Measurements from ENCODE around the gene GRXCR1. TPM values are rescaled to one million over a fixed set of nuclear protein-coding genes. Genes with fewer than 3 reads are reported as not detected.

The GRXCR1 gene
- total RNA-seq (2014; rRNA removed; shearing (Covaris generic)) = not detected in 2 replicates

DNA sequence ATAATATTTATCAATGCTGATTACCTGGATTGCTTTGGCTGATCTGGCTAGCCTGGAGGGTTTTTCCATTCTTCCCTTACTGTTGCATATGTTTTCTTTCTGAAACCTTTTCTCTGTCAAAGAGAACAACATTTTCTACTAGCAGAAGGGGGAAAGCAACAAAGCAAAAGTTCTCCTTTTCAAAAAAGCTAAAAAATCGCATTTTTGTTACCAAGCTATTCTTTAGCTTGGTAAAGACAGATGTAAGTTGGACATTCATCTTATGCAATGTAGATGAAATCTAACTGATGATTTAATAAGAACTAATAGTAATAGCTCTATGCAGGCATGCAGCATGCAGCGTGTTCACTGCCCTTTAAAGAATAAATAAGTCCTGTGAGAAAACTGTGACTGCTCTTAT, at the start of gene GRXCR1:
TSS of gene GRXCR1 (plus strand) at position 301 of the 400 bp plus-strand sequence. CDS start 554 bp downstream, outside the sequence.
- no peak for DNase-seq (ENCODE audit: low spot score)

DNA sequence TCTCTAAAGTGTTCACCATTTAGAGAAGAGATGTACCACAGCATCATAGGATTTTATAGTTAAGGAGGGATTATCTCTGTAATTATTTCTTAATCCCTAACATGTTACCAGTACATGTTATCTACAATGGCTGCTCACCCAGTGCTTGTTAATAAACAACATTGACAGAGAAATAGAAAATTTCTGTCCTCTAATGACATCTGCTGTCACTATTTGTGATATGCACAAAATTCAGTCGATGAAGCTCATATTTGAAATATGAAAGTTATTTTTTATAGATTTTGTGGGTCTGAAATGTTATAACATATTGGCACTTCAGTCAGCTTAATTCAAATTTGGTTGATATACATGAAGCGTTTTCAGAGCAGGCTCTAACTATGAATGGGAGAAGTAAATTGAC, 48.8 kb upstream of the GRXCR1 start:
- no peak for DNase-seq (ENCODE audit: low spot score)

DNA sequence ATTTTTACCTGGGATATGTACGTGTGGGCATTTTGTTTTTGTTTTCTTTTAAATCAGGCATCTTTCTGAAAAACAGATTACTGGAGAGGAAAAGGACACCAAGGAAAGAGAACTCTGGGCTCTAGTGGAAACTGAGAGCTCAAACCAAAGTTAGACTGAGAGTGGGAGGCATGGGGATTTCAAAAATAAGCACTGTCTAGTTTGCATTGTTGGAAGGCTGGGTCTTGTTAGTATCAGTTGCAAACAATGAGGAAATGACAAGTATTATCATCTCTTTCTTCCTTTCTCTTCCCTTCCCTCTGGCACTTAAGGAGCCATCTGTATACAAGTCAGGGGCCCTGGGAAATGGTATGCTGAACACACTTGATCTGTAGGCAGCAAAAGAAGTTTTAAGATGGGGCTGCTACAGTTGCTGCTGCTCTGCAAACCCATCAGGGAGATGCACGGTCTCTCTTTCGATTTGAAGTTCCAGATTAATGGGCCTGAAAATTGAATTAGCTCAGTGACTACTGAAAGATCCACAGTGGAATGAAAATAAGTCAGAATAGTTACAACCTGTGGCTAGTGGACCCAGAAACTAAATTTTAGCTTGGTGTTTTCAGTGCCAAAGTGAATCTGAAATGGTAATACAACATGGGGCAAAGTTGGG, 48.0 kb upstream of the GRXCR1 start:
- DNase-seq (ENCODE audit: low spot score) = no peak

DNA sequence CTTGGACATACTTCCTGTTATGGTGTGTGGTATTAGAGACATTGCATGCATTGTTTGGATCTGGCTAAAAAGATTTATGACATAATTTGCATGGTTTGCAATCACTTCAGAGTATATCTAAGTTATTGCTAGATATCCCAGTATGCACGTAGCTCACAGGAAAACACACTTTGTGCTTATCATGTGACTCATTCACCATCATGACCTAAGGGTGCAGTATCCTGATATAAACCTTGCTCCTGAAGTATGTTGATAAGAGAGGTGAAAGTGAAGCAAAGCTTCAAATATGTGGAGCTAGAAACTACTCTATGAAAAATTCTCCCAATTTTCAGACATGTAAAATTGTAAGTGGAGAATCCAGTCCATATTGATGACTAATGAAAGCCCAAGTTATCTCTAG, 46.9 kb upstream of the GRXCR1 start:
- DNase-seq (ENCODE audit: low spot score) = peak; percentile 6

DNA sequence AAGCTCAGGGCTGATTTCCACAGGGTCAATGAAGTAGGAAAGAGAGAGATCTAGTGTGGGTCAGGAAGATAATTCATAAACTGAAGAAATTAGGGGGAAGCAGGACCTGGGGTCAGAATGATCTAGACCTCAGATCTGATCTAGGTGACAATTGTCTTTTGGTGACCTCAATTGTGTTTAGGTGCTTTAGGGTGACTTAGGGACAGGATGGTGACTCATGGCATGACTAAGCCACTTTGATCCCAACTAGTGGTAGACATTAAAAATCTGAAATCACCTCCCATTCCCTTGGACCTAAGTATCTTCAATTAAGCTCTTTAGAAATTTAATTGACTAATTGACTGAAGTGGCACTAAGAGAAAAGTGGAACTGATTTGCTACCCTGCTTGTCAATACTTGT, 36.7 kb upstream of the GRXCR1 start:
- no peak for DNase-seq (ENCODE audit: low spot score)

DNA sequence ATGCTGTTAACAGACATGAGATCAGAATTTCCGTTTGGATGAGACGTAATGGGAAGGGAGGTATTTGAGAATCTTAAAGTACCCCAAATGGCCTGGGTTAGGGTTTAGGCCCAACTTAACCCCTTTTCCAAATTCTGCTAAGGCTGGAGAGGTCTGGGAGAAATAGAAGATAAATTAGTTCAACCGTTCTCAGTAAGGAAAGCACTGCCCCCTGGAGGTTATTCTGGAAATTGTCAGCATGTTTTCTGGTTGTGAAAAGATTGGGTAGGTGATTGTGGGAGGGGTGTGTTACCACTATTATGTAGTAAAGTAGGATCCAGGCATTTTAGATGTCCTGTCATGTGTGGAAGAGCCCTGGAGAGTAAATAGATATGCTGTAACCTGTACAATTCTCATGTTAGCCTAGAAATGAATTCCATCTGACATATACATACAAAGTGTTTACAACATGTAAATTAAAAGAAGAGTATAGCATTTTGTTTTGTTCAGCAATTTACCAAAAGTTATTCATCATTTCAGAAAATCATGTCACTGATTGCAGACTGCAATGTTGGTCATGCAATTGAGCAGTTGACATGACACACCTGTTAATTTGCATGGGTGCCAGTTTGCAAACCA, 26.8 kb upstream of the GRXCR1 start:
- peak; percentile 38 for DNase-seq (ENCODE audit: low spot score)

DNA sequence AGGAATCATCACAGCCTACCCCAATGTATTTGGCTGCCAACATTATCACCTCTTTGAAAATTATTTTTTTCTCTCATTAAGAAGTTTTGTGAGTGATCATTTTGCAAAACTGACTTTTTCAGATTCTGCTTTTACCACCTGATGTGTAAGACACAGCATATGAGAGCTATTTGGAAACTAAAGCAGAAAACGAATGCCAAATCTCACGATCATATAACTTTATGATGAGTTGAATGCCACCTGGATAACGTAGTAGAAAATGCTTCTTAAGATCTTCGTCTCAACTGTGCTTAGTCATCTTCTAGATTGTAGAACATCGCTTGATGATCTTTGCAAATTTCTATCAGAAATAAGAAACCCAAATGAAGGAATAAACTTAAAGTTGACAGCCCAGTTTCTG, 21.3 kb upstream of the GRXCR1 start:
- DNase-seq (ENCODE audit: low spot score) = no peak

DNA sequence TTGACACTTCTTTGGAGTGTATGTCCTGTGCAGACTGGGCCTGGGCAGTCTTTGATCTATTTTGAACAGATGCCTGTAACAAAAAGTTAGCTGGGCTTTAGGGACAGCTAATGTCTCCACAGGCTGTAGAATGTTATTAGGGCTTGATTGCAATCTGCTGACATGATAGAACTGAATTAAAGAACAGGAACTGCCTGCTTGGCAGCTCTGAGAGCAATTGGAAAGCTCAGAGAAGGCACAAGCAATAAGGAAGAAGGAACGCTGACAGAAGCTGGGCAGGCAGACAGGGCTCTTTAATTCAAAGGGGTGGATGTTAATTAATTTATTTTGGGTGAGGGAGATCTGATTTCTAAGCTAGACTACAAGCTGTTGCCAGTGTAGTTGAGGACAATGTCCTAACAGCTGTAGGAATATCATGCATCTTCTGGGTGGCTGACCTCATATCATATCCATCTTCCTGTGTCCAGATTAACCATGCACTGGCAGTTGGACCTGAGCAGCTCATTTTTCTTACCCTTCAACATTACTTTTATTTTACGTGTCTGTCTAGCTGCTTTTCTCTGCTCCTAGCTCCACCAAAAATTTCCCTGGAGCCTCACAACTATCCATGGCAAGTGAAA, 20.7 kb upstream of the GRXCR1 start:
- DNase-seq (ENCODE audit: low spot score) = no peak

DNA sequence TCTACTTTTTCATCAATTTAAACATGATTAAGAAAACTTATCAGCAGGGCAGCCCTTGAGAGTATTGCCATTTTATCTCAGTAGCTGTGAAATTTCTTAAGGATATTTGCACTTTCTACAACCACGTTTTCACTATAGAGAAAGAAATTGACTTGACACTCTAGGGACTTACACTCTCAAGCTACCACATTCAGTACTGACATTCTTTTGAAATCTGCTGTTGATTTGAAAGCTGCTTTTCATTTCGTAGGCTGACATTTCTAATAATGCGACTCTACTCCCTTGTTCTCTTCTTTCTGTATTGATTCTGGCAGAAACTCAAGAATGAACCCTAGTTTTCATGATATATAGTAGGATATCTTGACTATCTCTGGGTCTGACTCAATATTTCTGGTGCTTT, 13.7 kb upstream of the GRXCR1 start:
- DNase-seq (ENCODE audit: low spot score) = no peak

DNA sequence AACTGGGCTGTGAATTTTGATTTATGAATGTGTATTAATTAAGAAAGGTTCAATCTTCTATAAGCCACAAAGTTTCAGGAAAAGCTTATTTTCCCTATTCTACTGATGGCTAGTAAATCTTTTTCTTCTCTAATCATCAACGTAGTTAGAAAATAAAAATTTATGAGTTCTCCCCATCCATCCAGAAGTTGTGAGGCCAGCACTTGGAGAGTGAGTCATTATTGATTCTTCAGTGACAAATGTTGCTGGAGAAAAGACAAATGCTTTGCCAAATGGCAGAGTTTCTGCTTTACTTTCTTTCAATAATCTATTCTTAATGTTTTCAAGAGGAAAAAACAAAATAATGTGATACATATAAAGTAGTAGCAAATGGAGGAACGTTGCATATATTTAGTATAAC, 11.3 kb upstream of the GRXCR1 start:
- DNase-seq (ENCODE audit: low spot score) = no peak

DNA sequence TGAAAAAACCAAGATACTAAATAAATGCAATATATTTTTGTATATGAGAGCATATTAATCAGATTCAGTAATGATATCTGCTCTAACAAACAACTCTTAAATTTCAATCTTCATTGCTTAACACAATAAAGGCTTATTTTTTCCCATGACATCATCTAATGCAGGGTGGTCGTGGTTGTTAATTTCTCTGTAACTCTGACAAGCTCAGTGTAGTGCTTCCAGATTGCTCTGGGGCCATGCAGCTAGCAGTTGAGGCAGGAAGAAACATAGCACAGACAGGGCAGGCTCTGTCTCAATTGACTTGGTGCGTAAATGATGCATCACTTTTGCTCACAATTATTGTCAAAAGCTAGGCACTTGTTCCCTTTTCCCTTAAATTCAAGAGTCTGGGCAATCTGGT, 869 bp upstream of the GRXCR1 start:
- no peak for DNase-seq (ENCODE audit: low spot score)

DNA sequence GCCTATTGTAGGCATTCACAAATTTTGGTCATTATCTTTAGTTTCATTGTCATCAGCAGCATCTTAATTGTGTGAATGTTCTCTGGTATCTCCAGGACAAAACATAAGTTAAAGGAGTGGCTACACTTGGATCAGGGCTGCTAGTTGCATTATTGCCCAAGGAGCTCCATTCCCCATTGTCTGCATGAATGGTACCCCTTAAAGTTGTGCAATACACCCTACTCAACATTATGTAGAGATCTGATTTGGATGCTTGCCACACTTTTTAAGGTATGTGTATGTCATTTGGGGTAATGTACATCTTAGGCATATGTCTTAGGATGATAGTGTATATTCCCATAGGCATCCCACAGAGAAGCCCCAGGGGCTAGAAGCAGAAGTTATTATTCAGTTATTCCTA, 2.9 kb downstream of the GRXCR1 start:
- no peak for DNase-seq (ENCODE audit: low spot score)

DNA sequence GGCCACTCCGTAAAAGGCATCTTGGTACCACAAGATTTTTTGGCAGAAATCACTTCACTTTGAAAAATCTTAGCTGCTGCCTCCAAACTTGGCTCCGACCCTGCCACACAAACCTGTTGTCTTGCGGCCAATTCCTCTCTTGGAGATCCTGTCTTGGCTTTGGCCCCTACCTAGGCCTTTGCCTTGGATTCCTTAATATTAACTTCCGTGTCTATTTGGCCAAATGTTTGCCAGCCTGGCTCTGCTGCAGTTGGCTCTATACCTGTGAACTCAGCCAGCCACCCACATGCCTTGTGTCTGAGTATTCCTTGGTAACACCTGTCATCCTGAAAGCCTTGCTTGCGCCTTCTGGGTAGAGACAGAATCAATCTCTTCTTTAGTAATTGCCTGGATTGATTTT, 12.5 kb downstream of the GRXCR1 start:
- DNase-seq (ENCODE audit: low spot score) = no peak

DNA sequence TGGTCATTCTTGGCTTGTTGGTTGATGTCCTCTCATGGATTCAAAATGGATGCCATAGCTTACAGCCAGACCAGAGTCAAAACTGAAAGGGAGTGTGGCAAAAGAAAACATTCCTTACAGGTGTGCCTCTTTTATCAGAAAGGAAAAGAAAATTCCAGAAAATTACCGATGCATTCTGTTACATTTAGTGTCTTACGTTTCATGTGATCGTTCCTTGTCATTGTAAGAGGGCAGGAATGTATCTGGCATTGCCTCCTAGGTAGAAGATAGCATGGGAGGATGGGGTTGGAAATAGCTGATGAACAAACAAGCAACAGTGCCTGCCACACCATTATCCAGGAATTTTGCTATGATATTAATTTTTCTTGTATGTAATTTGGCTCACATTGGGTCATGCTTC, 13.1 kb downstream of the GRXCR1 start:
- no peak for DNase-seq (ENCODE audit: low spot score)

DNA sequence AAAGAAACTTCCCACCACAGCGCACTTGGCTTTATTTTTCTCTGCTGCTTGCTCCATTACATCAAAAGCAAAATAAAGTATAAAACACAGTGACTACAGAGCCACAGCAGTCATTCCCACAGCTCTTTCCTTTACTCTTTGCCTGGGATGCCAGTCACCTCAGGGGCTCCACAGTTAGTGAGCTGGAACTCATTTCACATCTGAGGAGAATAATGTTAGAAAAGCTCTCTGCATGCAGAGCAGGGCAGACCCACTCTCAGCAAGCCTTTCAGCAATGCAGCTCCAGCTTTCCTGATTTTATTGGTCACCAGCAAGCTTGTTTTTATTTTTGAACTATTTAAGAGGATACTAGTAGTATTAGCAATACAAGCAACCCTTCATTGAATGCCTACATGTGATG, 13.8 kb downstream of the GRXCR1 start:
- no peak for DNase-seq (ENCODE audit: low spot score)

DNA sequence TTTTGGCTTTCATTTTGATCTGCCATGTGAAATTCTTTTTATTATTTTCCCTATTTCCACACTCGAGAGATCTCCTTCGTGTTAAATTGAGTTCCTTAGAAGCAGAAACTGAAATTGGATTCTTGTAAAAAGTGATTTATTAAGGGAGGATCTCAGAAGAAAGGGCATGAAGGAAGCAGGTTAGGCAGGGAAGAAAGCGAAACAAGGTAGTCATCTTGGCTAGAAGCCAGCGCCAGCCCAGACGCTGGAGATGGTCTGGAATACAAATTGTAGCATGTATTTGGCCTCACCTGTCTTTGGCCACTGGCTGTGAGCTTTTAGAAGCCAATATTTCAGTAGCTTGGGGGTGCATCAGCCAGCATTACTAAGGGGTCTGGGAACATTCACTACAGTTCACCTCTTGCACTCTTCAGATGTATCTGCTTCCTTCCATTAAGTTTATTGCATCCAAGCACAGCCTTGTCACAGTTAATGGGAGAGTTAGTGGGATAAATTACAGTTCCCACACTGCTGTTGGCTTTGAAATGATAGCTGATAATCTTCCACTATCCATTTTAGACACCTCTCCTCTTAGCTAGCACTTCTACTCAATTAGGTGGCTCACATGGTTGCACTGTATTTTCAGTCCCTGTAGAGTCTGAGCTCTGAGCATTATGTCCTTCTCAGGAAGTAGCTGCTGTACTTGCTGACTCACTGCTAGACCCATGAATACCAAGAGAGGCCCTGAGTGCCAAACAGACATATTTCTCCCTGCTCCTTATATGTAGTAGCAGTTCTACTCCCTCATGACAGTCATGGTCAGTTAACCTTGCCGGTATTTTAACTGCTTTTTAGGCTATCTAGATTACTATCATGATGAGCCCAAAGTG, 14.6 kb downstream of the GRXCR1 start:
- DNase-seq (ENCODE audit: low spot score) = peak; percentile 9

DNA sequence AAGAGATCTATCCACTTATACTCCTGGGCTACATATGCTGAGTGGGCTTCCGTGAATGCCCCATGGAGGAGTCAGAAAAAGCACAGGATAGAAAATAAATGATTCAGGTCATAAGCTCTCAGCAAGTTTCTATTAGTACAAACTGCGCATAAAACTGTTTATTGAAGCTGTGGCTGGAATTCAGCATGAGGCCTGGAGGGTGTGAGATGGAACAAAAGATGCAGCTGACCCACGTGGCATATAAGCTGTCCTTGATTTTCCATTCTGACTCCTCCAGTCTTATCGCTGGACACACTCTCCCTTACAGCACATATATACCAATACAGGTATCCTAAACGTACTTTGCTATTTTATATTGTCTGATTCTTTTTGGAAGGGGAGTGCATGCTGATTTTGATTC, 17.9 kb downstream of the GRXCR1 start:
- DNase-seq (ENCODE audit: low spot score) = no peak

DNA sequence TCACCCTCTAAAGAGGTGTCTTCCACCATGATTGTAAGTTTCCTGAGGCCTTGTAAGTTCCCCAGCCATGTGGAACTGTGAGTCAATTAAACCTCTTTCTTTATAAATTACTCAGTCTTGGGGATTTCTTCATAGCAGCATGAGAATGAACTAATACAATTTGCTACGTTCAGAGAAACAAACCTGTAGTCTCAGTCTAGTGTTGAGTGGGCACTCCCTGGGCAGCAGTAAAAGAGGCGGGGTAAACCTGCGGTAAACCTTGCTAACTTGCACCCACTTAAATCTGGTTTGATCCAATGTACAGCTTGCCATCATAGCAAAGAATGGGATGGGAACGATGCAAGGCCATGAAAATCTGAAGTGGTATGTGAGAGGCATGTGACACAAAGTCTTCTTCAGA, 22.4 kb downstream of the GRXCR1 start:
- no peak for DNase-seq (ENCODE audit: low spot score)

DNA sequence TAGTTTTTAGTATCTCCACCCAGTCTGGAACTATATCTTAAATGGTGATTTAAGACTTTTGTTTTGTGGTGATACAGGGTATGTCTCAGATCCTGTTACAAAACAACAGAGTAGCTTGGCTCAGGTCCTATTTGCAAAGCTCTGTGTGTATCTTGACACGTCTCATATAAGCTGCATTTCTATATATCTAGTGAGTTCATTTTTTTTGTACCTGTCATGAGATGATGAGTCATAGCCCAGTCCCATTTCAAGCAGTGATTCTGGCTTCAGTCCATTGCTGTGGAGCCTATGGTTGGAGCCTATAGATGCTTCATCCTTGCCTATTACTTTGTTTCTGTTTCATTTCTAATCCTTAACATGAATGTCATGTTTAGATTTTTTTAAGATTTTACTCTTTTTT, 23.0 kb downstream of the GRXCR1 start:
- no peak for DNase-seq (ENCODE audit: low spot score)

DNA sequence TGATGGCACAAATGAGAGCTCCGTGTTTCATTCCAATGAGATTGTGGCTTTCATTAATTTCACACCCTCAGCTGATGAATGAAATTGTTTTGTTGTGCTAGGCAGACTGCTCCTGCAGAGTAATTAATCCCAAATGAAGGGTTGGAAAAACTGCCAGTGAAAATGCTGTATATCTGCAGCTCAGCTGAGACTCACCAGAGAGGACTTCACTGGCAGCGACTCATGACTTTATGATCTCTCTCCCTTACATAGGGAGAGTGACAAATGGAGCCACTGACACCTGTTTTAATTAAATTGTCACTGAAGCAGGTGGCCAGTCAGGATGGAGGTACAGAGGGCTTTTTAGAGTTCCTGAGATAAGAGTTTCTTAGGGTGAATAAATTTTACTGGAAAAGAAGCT, 24.8 kb downstream of the GRXCR1 start:
- no peak for DNase-seq (ENCODE audit: low spot score)

DNA sequence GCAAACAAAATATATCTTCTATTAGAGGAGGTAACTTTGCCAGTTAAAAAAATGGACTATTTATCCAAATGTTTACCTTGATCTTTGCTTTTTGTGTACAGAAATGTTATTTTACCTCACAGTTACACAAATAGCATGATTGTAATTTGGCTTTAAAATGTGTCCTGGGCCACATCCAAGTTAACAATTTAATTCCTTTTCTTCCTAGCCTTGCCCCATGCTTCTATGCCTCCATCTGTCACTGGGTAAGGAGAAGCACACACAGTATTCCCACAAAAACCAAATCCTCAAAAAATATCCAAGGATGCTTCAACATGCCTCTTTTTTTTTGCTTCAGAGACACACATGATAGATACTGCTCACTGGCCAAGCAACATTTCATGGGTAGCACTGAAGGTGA, 30.9 kb downstream of the GRXCR1 start:
- DNase-seq (ENCODE audit: low spot score) = no peak

DNA sequence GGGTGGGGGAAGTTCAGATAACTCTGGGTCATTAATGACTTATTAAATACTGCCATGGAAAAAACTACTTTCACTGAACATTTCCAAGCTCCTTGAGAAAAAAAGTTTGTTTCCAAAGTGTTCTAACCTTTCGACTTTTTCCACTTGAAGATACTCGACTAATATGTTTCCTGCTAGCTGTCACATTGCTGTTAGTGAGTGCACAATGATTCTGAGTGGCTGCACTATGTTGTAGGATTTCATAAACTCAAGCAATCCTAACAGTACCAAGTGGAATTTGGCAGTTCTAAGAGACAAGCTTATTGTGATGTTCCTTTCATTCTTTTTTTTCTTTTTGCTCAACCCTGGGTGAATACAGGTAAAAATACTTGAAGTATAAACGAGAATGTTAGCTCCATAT, 33.4 kb downstream of the GRXCR1 start:
- no peak for DNase-seq (ENCODE audit: low spot score)

DNA sequence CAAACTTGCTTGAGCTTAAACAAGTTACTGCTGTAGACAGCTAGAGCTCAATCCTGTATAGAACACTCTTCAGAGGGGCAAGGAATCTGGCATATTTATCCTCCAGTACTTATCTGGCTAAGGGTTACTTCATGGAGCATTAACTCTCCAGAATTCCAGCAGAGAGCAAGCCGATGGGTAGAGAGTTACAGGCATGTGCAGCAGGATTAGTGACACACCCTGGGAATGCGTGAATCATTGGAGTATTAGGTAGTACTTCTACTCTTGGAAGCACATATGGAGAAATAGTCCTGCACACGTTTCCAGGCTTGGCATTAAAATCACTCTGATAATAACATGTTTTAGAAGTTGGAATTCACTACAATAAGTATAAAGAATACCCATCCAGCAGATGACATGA, 35.4 kb downstream of the GRXCR1 start:
- no peak for DNase-seq (ENCODE audit: low spot score)

All from H4 (cell line).